ENCODE data around the gene TEX29. TPM values are rescaled to one million over a fixed set of nuclear protein-coding genes. Genes with fewer than 3 reads are reported as not detected.

The TEX29 gene
- total RNA-seq, 1 experiment from 2014 or later, result not detected

GRCh38 chr13:111356795-111357194, 36.4 kb downstream of the TEX29 start:
- no peaks in the 10 kb centered on the region for H3K4me1 ChIP-seq (ENCODE audit: control insufficient read depth, insufficient read depth, low read length)
- H3K36me3 ChIP-seq (ENCODE audit: control insufficient read depth, insufficient read depth, low read length), result no peaks in the 10 kb centered on the region
- no peak overlapping the region for H3K27ac ChIP-seq (ENCODE audit: low read length)
- no peak for DNase-seq (ENCODE audit: low read depth, low spot score)
- H3K27me3 ChIP-seq (ENCODE audit: control insufficient read depth, insufficient read depth, low read length), result peaks cover 5% of the 10 kb centered on the region; the same call in 1 of the 2 replicates
- TF ChIP-seq, protein P1, sequence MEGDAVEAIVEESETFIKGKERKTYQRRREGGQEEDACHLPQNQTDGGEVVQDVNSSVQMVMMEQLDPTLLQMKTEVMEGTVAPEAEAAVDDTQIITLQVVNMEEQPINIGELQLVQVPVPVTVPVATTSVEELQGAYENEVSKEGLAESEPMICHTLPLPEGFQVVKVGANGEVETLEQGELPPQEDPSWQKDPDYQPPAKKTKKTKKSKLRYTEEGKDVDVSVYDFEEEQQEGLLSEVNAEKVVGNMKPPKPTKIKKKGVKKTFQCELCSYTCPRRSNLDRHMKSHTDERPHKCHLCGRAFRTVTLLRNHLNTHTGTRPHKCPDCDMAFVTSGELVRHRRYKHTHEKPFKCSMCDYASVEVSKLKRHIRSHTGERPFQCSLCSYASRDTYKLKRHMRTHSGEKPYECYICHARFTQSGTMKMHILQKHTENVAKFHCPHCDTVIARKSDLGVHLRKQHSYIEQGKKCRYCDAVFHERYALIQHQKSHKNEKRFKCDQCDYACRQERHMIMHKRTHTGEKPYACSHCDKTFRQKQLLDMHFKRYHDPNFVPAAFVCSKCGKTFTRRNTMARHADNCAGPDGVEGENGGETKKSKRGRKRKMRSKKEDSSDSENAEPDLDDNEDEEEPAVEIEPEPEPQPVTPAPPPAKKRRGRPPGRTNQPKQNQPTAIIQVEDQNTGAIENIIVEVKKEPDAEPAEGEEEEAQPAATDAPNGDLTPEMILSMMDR (IDR thresholded peaks at IDR 0.05), result no peak
- TF ChIP-seq TCF7L2 (IDR thresholded peaks at IDR 0.05; ENCODE audit: low read depth, low read length) (no peak), POLR2AphosphoS5 (IDR thresholded peaks at IDR 0.05; ENCODE audit: low read depth, low read length) (no peak), REST (IDR thresholded peaks at IDR 0.05; ENCODE audit: insufficient read depth in 1 of 2, low read depth in 2 of 2, low read length in 1 of 2) (no peak), SIN3A (IDR thresholded peaks at IDR 0.05; ENCODE audit: borderline replicate concordance, insufficient read depth, low read depth, low read length) (no peak)
- ChIA-PET CTCF (no interaction called here), POLR2A (no interaction called here)
- no peaks in the 10 kb centered on the region for H3K9me3 ChIP-seq (ENCODE audit: control insufficient read depth, insufficient read depth, low read depth, low read length)
- H3K4me3 ChIP-seq (ENCODE audit: low read depth in 2 of 2, low read length in 2 of 2), result no peak overlapping the region
- no peak for ATAC-seq
- BruUV-seq (replicated peaks), result no TSS peak
- in situ Hi-C loops (cut with HindIII; ENCODE audit: low pct_unique_long_range_greater_than_20kb, low sequenced_read_pairs), result no loop called here
- intact Hi-C loops (cut with micrococcal nuclease; ENCODE audit: unreplicated experiment), result no loop called here

GRCh38 chr13:111359237-111359915, 38.9 kb downstream of the TEX29 start:
- CTCF ChIA-PET, result no interaction called here
- in situ Hi-C loops (cut with HindIII; ENCODE audit: low pct_unique_long_range_greater_than_20kb, low sequenced_read_pairs), result no loop called here
- no peaks in the 10 kb centered on the region for H3K36me3 ChIP-seq (ENCODE audit: control insufficient read depth, insufficient read depth, low read length)
- DNase-seq (ENCODE audit: low read depth, low spot score) (no peak), ATAC-seq (no peak)
- no peak overlapping the region for H3K4me3 ChIP-seq (ENCODE audit: low read depth in 2 of 2, low read length in 2 of 2)
- intact Hi-C loops (cut with micrococcal nuclease; ENCODE audit: unreplicated experiment), result no loop called here
- TF ChIP-seq REST (IDR thresholded peaks at IDR 0.05; ENCODE audit: insufficient read depth in 1 of 2, low read depth in 2 of 2, low read length in 1 of 2), result no peak
- TF ChIP-seq, protein P1 (IDR thresholded peaks at IDR 0.05), result no peak
- no peak for TF ChIP-seq POLR2AphosphoS5 (IDR thresholded peaks at IDR 0.05; ENCODE audit: low read depth, low read length)
- TF ChIP-seq SIN3A (IDR thresholded peaks at IDR 0.05; ENCODE audit: borderline replicate concordance, insufficient read depth, low read depth, low read length), result no peak
- no peak for TF ChIP-seq TCF7L2 (IDR thresholded peaks at IDR 0.05; ENCODE audit: low read depth, low read length)
- POLR2A ChIA-PET, result no interaction called here
- no peaks in the 10 kb centered on the region for H3K4me1 ChIP-seq (ENCODE audit: control insufficient read depth, insufficient read depth, low read length)
- H3K9me3 ChIP-seq (ENCODE audit: control insufficient read depth, insufficient read depth, low read depth, low read length), result no peaks in the 10 kb centered on the region
- peaks cover 5% of the 10 kb centered on the region; the same call in 1 of the 2 replicates for H3K27me3 ChIP-seq (ENCODE audit: control insufficient read depth, insufficient read depth, low read length)
- no TSS peak for BruUV-seq (replicated peaks)
- no peak overlapping the region for H3K27ac ChIP-seq (ENCODE audit: low read length)
